Stomach (tissue), 9 donors: ENCODE measurements around the gene CTRB2. TPM values are rescaled to one million over a fixed set of nuclear protein-coding genes. Genes with fewer than 3 reads are reported as not detected.

Source experiments
- DNase-seq, 2 donors: peaks; one replicate each; pipeline versions ENCODE4 v3.0.0 to v3.0.0-alpha.2; 2013 to 2019
- H3K27ac ChIP-seq, 5 donors: fragments of 200-600 bp in 4 of 5; sonication (generic) in 4 of 5; one replicate each; pipeline ENCODE4 v1.5.1; 2013 to 2019; ENCODE audit warnings: mild to moderate bottlenecking in 1 of 5, moderate library complexity in 1 of 5
- H3K27me3 ChIP-seq, 3 donors: fragments of 200-600 bp; sonication (generic); one replicate each; pipeline ENCODE4 v1.5.1; 2017 to 2019; ENCODE audit warnings: mixed run types in 1 of 3
- H3K36me3 ChIP-seq, 4 donors: fragments of 200-600 bp; sonication (generic); 1 replicate in 3 of 4; 2 replicates in 1 of 4; pipeline ENCODE4 v1.5.1; 2016 to 2019
- H3K4me1 ChIP-seq, 4 donors: fragments of 200-600 bp; sonication (generic); one replicate each; pipeline ENCODE4 v1.5.1; 2016 to 2019
- H3K4me3 ChIP-seq, 4 donors: fragments of 200-600 bp; sonication (generic) in 3 of 4; one replicate each; pipeline ENCODE4 v1.5.1; 2016 to 2019; ENCODE audit warnings: mild to moderate bottlenecking in 1 of 4
- H3K9me3 ChIP-seq, 4 donors: fragments of 200-600 bp; sonication (generic); one replicate each; pipeline ENCODE4 v1.5.1; 2016 to 2019
- EP300 ChIP-seq: sonication (generic); formaldehyde crosslinking; IDR thresholded peaks from one replicate; pipeline ENCODE4 v1.6.1; 2017; ENCODE audit warnings: antibody characterized with exemption
- POLR2A ChIP-seq, 4 donors: fragments of 450-650 bp; IDR thresholded peaks; one replicate each; pipeline ENCODE4 v1.6.1; 2016; ENCODE audit warnings: antibody characterized with exemption in 4 of 4, control low read depth in 2 of 4, mild to moderate bottlenecking in 1 of 4, moderate library complexity in 1 of 4
- POLR2AphosphoS5 ChIP-seq, 3 donors: sonication (generic); formaldehyde crosslinking; IDR thresholded peaks; one replicate each; pipeline ENCODE4 v1.6.1; 2016; ENCODE audit warnings: antibody characterized with exemption in 3 of 3
- WGBS, 5 donors: extraction: QIAGEN DNeasy Blood & Tissue Kit in 3 of 5; methylation state at CpG; one replicate each; pipeline versions ENCODE4 v1.1.5 to v1.1.7; 2013 to 2018; 5-methylcytosine and 5-hydroxymethylcytosine counted together
- intact Hi-C: fragments of 100-400 bp; cut with DNase I; formaldehyde crosslinking; loops from one replicate; pipeline ENCODE4 v1.15.1; 2023; ENCODE audit warnings: low total_unique reads
- polyA plus RNA-seq, 3 donors: library from polyadenylated mRNA; stranded (reverse); fragments of 200-250 nt; gene quantifications; one replicate each; pipeline ENCODE4 v1.2.3, GENCODE V29; 2013
- total RNA-seq, 5 donors: library from RNA; depleted of rRNA; stranded (reverse); fragments of >200 nt; gene quantifications; one replicate each; pipeline versions ENCODE4 v1.1.0 to v1.2.3, GENCODE V29; 2014 to 2016
- TF ChIP-seq, protein P1 (sequence below), 7 experiments: fragments of 450-650 bp in 4 of 7; fragments of 200-600 bp in 3 of 7; sonication (generic) in 3 of 7; IDR thresholded peaks; one replicate each; pipeline ENCODE4 v1.5.1; 2016 to 2019; ENCODE audit warnings: antibody characterized with exemption in 7 of 7, control low read depth in 2 of 7, mild to moderate bottlenecking in 1 of 7
- donor health status: healthy with polysubstance abuse.
- donor health status: Bipolar disorder and iron deficiency.
- donor health status: healthy.

CTRB2 gene
- total and polyA plus RNA-seq, 8 donors, result 2.7 to 26.6 (median 4.0) TPM; not detected in 5

DNA sequence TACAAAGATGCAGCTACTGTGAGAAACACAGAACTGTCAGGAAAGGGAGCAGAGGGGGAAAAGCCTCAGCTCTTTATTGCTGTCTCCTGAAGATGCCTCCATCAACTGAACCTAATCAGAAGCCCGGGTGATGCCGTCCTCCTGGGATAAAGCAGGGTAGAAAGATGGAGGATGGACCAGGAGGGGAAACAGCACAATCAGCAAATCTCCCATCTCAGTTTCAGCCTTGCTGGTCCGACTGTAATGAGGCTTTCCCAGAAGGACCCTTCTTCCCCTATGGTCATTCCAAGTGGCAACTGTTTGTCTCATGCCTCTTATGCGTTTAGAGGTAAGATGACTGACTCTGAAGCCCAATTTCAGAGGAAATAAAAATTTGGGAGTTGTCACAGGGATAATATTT lies 34.4 kb downstream of the CTRB2 start:
- intact Hi-C loops, result no loop called here
- WGBS, 5 donors, result 92 to 100% (median 97%) methylated on average over 4 of the region's 4 CpGs
- H3K27me3 ChIP-seq, result no peaks in the 10 kb centered on the region
- no peak for DNase-seq
- no peak overlapping the region for H3K4me3 ChIP-seq
- no peak overlapping the region for H3K27ac ChIP-seq
- no peak for TF ChIP-seq EP300
- TF ChIP-seq POLR2A (IDR thresholded peaks at IDR 0.05), result no peak
- TF ChIP-seq POLR2AphosphoS5 (IDR thresholded peaks at IDR 0.05), result no peak
- TF ChIP-seq, protein P1, sequence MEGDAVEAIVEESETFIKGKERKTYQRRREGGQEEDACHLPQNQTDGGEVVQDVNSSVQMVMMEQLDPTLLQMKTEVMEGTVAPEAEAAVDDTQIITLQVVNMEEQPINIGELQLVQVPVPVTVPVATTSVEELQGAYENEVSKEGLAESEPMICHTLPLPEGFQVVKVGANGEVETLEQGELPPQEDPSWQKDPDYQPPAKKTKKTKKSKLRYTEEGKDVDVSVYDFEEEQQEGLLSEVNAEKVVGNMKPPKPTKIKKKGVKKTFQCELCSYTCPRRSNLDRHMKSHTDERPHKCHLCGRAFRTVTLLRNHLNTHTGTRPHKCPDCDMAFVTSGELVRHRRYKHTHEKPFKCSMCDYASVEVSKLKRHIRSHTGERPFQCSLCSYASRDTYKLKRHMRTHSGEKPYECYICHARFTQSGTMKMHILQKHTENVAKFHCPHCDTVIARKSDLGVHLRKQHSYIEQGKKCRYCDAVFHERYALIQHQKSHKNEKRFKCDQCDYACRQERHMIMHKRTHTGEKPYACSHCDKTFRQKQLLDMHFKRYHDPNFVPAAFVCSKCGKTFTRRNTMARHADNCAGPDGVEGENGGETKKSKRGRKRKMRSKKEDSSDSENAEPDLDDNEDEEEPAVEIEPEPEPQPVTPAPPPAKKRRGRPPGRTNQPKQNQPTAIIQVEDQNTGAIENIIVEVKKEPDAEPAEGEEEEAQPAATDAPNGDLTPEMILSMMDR (IDR thresholded peaks at IDR 0.05), result no peak
- H3K4me1 ChIP-seq, result no peaks in the 10 kb centered on the region
- peaks cover 31 to 99% (median 66%) of the 10 kb centered on the region in 4 donors for H3K9me3 ChIP-seq
- peaks cover 24 to 51% (median 36%) of the 10 kb centered on the region in 4 donors for H3K36me3 ChIP-seq

DNA sequence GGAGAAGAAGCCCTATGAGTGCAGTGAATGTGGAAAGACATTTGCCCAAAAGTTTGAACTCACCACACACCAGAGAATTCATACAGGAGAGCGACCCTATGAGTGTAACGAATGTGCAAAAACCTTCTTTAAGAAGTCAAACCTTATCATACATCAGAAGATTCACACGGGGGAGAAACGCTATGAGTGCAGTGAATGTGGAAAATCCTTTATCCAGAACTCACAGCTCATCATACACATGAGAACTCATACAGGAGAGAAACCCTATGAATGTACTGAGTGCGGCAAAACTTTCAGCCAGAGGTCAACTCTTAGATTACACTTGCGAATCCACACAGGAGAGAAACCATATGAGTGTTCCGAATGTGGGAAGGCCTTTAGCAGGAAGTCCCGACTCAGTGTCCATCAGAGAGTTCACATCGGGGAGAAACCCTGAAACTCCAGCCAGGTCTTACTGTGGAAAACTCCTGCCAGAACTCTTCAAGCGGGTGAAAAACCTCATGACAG lies 37.0 kb downstream of the CTRB2 start:
- 88 to 98% (median 97%) methylated on average over 10 of the region's 10 CpGs for WGBS, 5 donors
- Histone ChIP-seq H3K36me3 (peaks cover 32 to 72% (median 59%) of the 10 kb centered on the region in 4 donors), H3K4me1 (no peaks in the 10 kb centered on the region), H3K27ac (no peak overlapping the region), H3K9me3 (peaks cover 17 to 99% (median 57%) of the 10 kb centered on the region in 4 donors), H3K27me3 (no peaks in the 10 kb centered on the region), H3K4me3 (no peak overlapping the region)
- no peak for TF ChIP-seq EP300
- TF ChIP-seq, protein P1 (IDR thresholded peaks at IDR 0.05), result no peak
- TF ChIP-seq POLR2AphosphoS5 (IDR thresholded peaks at IDR 0.05), result no peak
- no peak for TF ChIP-seq POLR2A (IDR thresholded peaks at IDR 0.05)
- no peak for DNase-seq
- intact Hi-C loops, result no loop called here

DNA sequence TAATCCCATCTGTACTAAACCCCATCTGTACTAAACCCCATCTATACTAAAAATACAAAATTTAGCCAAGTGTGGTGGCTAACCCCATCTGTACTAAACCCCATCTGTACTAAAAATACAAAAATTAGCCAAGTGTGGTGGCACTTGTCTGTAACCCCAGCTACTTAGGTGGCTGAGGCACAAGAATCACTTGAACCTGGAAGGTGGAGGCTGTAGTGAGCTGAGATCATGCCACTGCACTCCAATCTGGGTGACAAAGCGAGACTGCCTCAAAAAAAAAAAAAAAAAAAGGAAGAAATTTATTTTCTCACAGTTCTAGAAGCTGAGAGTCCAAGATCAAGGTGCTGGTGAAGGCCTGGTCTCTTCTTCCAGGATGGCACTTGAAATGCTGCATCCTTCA lies 46.6 kb downstream of the CTRB2 start:
- WGBS, 5 donors, result 95 to 100% (median 100%) methylated on average over 1 of the region's 1 CpG
- DNase-seq, result no peak
- H3K27me3 ChIP-seq, result no peaks in the 10 kb centered on the region
- intact Hi-C loops, result no loop called here
- TF ChIP-seq EP300 (no peak), POLR2AphosphoS5 (IDR thresholded peaks at IDR 0.05) (no peak), POLR2A (IDR thresholded peaks at IDR 0.05) (no peak)
- TF ChIP-seq, protein P1 (IDR thresholded peaks at IDR 0.05), result no peak
- no peaks in the 10 kb centered on the region for H3K4me1 ChIP-seq
- H3K9me3 ChIP-seq, result peaks cover 0 to 11% (median 3%) of the 10 kb centered on the region in 4 donors
- H3K4me3 ChIP-seq, result no peak overlapping the region
- H3K27ac ChIP-seq, result no peak overlapping the region
- H3K36me3 ChIP-seq, result peaks cover 0 to 50% (median 29%) of the 10 kb centered on the region in 4 donors

Other genes with a start within 250 kb of the CTRB2 start
- 100 to 1,000 TPM in 3 of 5 donors, 10 to 100 TPM in 2; 25.5 to 266 (median 105) TPM for gene WDR59, start 222.0 kb downstream of the CTRB2 start, total RNA-seq
- 10 to 100 TPM; 12.1 to 27.7 (median 22.8) TPM for gene WDR59, start 222.0 kb downstream of the CTRB2 start, polyA plus RNA-seq
- 10 to 100 TPM in 4 of 5 donors, 1 to 10 TPM in 1; 8.8 to 40.1 (median 18.7) TPM for gene ZNRF1, start 208.1 kb downstream of the CTRB2 start, total RNA-seq
- gene ZNRF1, start 208.1 kb downstream of the CTRB2 start, polyA plus RNA-seq, result 10 to 100 TPM in 2 of 3 donors, 1 to 10 TPM in 1; 9.7 to 14.2 (median 13.8) TPM
- 100 to 1,000 TPM in 1 of 5 donors, 10 to 100 TPM in 3, 1 to 10 TPM in 1; 5.0 to 110 (median 27.2) TPM for gene LDHD, start 90.4 kb downstream of the CTRB2 start, total RNA-seq
- gene LDHD, start 90.4 kb downstream of the CTRB2 start, polyA plus RNA-seq, result 10 to 100 TPM; 13.0 to 34.2 (median 21.0) TPM
- 10 to 100 TPM in 2 of 5 donors, 1 to 10 TPM in 2, not detected in 1; 2.7 to 29.2 (median 10.2) TPM for gene ZFP1, start 58.6 kb downstream of the CTRB2 start, total RNA-seq
- 1 to 10 TPM; 2.9 to 5.2 (median 3.9) TPM for gene ZFP1, start 58.6 kb downstream of the CTRB2 start, polyA plus RNA-seq
- not detected for gene CTRB1, start 11.8 kb upstream of the CTRB2 start, total RNA-seq
- 10 to 100 TPM in 1 of 3 donors, 1 to 10 TPM in 2; 2.5 to 35.9 (median 2.9) TPM for gene CTRB1, start 11.8 kb upstream of the CTRB2 start, polyA plus RNA-seq
- 100 to 1,000 TPM in 3 of 5 donors, 10 to 100 TPM in 2; 44.4 to 219 (median 122) TPM for gene BCAR1, start 44.5 kb upstream of the CTRB2 start, total RNA-seq
- 10 to 100 TPM; 34.7 to 51.5 (median 45.6) TPM for gene BCAR1, start 44.5 kb upstream of the CTRB2 start, polyA plus RNA-seq
- 100 to 1,000 TPM in 1 of 5 donors, 10 to 100 TPM in 3, not detected in 1; 25.8 to 104 (median 63.9) TPM for gene CFDP1, start 226.3 kb upstream of the CTRB2 start, total RNA-seq
- gene CFDP1, start 226.3 kb upstream of the CTRB2 start, polyA plus RNA-seq, result 100 to 1,000 TPM in 1 of 3 donors, 10 to 100 TPM in 2; 49.4 to 126 (median 60.7) TPM